ENCODE results near the gene RNF31.

RNF31 gene

DNA sequence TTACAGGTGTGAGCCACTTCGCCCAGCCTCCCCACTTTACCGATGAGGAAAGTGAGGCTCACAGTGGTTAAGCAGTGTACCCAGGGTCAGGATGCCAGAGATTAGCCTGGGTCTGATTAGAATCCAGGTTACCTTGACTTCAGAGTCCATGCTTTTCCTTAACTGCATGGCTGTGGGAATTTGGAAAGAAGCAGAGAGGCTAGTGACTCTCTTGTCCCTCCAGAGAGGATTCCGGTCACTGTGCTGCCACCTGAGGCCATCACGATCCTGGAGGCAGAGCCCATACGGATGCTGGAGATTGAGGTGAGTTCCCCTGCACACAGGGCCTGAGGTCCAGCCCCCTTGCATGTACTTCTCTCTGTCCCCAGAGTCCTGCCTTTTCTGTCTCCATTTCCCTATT, 29.3 kb downstream of the RNF31 start:
- Histone ChIP-seq H3K4me3 (ENCODE audit: low read depth, low read length) (no peak overlapping the region), H3K9me3 (ENCODE audit: control insufficient read depth, insufficient read depth, low read length) (no peaks in the 10 kb centered on the region), H3K27me3 (ENCODE audit: control insufficient read depth, insufficient read depth, low read length) (no peaks in the 10 kb centered on the region), H3K36me3 (ENCODE audit: control insufficient read depth, insufficient read depth, low read length) (peaks cover 49% of the 10 kb centered on the region), H3K4me1 (ENCODE audit: control insufficient read depth, insufficient read depth, low read length) (peaks cover 3% of the 10 kb centered on the region), H3K9ac (ENCODE audit: low read depth, low read length) (no peak overlapping the region)

DNA sequence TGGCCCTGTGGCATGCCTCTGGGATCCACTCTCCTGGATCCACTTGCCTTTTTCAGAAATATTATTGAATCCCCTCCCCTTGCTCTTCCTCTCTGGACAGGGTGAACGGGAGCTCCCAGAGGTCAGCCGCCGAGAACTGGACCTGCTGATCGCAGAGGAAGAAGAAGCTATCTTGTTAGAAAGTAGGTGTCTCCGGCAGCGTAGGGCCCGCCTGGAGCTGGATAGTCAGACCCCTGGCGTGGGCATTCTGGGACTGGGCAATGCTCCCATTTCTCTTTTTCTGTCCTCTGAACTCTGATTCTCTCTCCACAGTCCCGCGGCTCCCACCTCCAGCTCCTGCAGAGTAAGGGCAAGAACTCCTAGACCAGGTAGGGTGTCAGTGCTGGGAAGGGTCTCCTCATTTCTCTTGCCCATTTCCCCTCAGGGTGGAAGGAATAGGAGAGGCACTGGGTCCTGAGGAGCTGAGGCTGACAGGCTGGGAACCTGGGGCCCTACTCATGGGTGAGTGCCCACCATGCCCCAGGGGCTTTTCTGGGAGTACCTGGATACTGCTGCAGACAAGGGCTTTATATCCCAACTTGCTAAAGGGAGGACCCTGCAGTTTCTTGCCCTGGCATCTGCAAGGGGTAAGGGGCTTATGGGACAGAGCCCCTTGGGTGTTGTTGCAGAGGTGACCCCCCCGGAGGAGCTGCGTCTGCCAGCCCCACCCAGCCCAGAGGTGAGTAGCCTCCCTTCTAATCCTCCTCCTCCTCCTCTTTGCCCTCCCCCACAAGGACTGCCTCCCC, 29.9 kb downstream of the RNF31 start:
- Histone ChIP-seq H3K9me3 (ENCODE audit: control insufficient read depth, insufficient read depth, low read length) (no peaks in the 10 kb centered on the region), H3K4me3 (ENCODE audit: low read depth, low read length) (no peak overlapping the region), H3K27me3 (ENCODE audit: control insufficient read depth, insufficient read depth, low read length) (no peaks in the 10 kb centered on the region), H3K9ac (ENCODE audit: low read depth, low read length) (no peak overlapping the region), H3K36me3 (ENCODE audit: control insufficient read depth, insufficient read depth, low read length) (peaks cover 56% of the 10 kb centered on the region), H3K4me1 (ENCODE audit: control insufficient read depth, insufficient read depth, low read length) (peaks cover 2% of the 10 kb centered on the region)

DNA sequence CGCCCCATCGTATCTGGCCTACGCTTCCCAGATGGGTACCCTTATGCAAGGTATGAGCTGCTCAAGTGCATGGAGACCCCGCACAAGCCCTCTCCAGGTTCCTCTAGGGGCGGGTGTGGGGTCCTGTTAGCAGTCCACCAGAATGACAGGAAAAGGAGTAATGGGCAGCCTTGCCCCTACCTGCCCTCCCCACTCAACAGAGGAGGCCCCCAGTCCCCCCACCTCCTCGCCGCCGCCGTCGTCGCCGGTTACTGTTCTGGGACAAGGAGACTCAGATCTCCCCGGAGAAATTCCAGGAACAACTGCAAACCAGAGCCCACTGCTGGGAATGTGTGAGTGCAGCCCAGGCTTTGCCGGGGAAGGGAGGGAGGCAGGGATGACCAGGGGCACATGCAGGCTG, 30.6 kb downstream of the RNF31 start:
- peaks cover 62% of the 10 kb centered on the region for H3K36me3 ChIP-seq (ENCODE audit: control insufficient read depth, insufficient read depth, low read length)
- no peak overlapping the region for H3K9ac ChIP-seq (ENCODE audit: low read depth, low read length)
- no peaks in the 10 kb centered on the region for H3K9me3 ChIP-seq (ENCODE audit: control insufficient read depth, insufficient read depth, low read length)
- no peak overlapping the region for H3K4me3 ChIP-seq (ENCODE audit: low read depth, low read length)
- no peaks in the 10 kb centered on the region for H3K4me1 ChIP-seq (ENCODE audit: control insufficient read depth, insufficient read depth, low read length)
- H3K27me3 ChIP-seq (ENCODE audit: control insufficient read depth, insufficient read depth, low read length), result no peaks in the 10 kb centered on the region

DNA sequence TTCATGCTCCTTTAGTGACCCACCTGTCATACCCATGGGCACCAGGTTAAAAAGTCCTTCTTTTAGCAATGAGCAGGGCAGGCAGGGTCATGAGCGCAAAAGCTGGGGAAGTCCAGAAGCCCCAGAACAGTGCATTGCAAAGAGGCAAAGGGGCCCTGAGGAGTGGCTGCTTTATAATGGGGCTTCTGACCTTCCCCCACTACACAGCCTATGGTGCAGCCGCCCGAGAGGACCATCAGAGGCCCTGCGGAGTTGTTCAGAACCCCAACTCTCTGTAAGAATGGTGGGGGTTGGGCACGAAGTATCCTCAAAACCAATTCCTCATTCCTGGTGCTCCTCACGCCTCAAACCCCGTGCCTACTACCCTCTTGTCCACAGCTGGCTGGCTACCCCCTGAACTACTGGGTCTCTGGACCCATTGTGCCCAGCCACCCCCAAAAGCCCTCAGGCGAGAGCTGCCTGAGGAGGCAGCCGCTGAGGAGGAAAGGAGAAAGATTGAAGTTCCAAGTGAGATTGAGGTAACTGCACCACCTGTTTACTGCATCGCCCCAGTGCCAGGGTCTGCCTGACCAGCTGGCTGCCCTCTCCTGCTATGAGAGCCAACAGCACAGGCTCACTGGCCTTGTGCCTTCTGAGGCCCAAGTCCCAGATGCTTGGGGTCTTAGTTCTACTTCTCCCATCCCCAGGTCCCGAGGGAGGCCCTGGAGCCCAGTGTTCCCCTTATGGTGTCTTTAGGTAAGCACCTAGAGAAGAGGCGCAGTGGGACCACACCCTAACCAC, 31.3 kb downstream of the RNF31 start:
- Histone ChIP-seq H3K4me1 (ENCODE audit: control insufficient read depth, insufficient read depth, low read length) (no peaks in the 10 kb centered on the region), H3K9me3 (ENCODE audit: control insufficient read depth, insufficient read depth, low read length) (no peaks in the 10 kb centered on the region), H3K36me3 (ENCODE audit: control insufficient read depth, insufficient read depth, low read length) (peaks cover 64% of the 10 kb centered on the region), H3K9ac (ENCODE audit: low read depth, low read length) (no peak overlapping the region), H3K4me3 (ENCODE audit: low read depth, low read length) (no peak overlapping the region), H3K27me3 (ENCODE audit: control insufficient read depth, insufficient read depth, low read length) (no peaks in the 10 kb centered on the region)

DNA sequence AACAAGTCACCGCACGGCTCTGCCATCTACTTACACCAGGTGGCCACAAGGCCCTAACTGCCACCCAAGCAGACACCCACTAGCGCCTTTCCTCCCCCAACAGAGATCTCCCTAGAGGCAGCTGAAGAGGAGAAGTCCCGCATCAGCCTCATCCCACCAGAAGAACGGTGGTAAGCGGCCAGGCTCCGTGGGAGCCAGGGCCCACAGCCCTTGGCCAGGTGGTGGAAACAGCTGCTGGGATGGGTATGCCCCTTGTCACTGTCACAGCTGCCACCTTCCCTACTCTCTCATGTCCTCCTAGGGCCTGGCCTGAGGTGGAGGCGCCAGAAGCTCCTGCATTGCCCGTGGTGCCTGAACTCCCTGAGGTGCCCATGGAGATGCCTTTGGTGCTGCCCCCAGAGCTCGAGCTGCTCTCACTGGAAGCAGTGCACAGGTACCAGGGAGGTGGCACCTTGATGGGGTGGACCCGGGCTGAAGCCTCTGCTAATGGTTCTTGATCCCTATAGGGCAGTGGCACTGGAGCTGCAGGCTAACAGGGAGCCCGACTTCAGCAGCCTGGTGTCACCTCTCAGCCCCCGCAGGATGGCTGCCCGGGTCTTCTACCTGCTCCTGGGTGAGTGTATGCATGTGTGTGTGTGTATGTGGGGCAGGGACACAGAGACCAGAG, 32.1 kb downstream of the RNF31 start:
- H3K4me3 ChIP-seq (ENCODE audit: low read depth, low read length), result no peak overlapping the region
- H3K36me3 ChIP-seq (ENCODE audit: control insufficient read depth, insufficient read depth, low read length), result peaks cover 71% of the 10 kb centered on the region
- H3K4me1 ChIP-seq (ENCODE audit: control insufficient read depth, insufficient read depth, low read length), result no peaks in the 10 kb centered on the region
- no peak overlapping the region for H3K9ac ChIP-seq (ENCODE audit: low read depth, low read length)
- no peaks in the 10 kb centered on the region for H3K9me3 ChIP-seq (ENCODE audit: control insufficient read depth, insufficient read depth, low read length)
- no peaks in the 10 kb centered on the region for H3K27me3 ChIP-seq (ENCODE audit: control insufficient read depth, insufficient read depth, low read length)

DNA sequence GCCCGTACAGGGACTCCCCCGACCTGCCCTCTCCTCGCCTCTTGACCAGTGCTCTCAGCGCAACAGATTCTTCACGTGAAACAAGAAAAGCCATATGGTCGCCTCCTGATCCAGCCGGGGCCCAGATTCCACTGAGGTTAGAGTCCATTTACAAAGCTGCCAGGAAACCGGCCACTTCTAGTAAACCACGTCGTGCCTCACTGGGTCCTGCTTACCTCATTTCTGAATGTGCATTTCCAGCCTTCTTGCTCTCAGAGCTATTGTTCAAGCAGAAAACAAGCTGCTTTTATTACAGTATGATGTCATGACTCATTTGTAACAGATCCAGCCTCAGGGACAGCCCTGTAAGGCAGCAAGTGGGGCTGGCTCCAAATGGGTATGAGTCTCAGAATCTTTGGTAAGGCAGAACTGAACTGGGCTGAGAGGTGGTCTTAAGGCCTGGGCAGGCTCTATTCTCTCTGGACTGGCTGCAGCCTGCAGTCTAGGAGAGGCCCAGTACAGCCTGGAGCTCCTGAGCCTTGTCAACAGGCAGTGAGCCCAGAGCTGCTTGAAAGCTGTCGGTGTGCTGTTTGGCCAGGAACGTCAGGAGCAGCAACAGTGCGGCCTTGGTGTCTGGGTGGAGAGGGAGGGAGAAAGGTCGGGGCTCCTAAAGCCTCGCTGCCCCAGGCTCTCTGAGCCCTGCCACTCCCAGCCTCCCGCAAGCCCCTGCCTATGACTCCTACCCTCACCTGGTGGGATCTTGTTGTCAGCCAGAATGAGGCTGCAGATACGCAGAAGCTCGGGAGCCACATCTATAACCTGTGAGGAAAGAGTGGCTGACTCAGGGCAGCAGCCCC, 32.9 kb downstream of the RNF31 start:
- no peaks in the 10 kb centered on the region for H3K27me3 ChIP-seq (ENCODE audit: control insufficient read depth, insufficient read depth, low read length)
- H3K4me1 ChIP-seq (ENCODE audit: control insufficient read depth, insufficient read depth, low read length), result no peaks in the 10 kb centered on the region
- no peaks in the 10 kb centered on the region for H3K9me3 ChIP-seq (ENCODE audit: control insufficient read depth, insufficient read depth, low read length)
- no peak overlapping the region for H3K4me3 ChIP-seq (ENCODE audit: low read depth, low read length)
- H3K9ac ChIP-seq (ENCODE audit: low read depth, low read length), result no peak overlapping the region
- H3K36me3 ChIP-seq (ENCODE audit: control insufficient read depth, insufficient read depth, low read length), result peaks cover 76% of the 10 kb centered on the region

DNA sequence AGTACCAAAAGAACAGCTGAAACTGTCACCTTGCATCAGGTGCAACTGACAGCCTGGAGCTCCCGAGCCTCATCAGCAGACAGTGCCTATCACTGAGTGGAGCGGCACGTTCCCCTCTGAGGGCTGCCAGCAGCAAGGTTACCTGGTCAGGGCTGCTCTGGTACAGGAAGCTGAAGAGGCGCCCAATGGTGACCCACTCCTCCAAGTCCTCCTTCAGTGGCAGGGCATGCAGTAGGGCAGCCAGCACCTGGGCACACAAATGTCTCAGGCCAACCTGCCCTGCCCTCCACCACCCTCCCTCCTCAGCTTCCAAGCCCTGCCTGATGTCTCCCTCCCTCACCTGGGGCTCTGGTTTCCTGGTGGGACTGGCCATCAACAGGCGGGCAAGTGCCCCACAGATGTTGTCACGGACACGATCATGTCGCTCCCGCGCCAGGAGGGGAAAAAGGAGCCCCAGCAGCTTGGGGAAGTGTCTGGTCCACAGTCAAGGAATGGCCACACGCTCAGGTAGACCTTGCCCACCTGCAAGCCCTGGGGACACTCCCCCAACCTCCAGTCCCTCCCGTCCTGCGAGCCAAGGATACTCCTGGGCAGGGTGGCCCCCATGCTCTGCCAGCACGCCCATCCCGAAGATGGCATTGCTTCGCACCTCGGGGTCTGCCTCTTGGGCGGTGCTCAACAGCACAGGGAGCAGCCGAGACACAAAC, 34.2 kb downstream of the RNF31 start:
- no peaks in the 10 kb centered on the region for H3K4me1 ChIP-seq (ENCODE audit: control insufficient read depth, insufficient read depth, low read length)
- H3K9me3 ChIP-seq (ENCODE audit: control insufficient read depth, insufficient read depth, low read length), result no peaks in the 10 kb centered on the region
- H3K36me3 ChIP-seq (ENCODE audit: control insufficient read depth, insufficient read depth, low read length), result peaks cover 89% of the 10 kb centered on the region
- H3K27me3 ChIP-seq (ENCODE audit: control insufficient read depth, insufficient read depth, low read length), result no peaks in the 10 kb centered on the region
- H3K4me3 ChIP-seq (ENCODE audit: low read depth, low read length), result no peak overlapping the region
- H3K9ac ChIP-seq (ENCODE audit: low read depth, low read length), result no peak overlapping the region

DNA sequence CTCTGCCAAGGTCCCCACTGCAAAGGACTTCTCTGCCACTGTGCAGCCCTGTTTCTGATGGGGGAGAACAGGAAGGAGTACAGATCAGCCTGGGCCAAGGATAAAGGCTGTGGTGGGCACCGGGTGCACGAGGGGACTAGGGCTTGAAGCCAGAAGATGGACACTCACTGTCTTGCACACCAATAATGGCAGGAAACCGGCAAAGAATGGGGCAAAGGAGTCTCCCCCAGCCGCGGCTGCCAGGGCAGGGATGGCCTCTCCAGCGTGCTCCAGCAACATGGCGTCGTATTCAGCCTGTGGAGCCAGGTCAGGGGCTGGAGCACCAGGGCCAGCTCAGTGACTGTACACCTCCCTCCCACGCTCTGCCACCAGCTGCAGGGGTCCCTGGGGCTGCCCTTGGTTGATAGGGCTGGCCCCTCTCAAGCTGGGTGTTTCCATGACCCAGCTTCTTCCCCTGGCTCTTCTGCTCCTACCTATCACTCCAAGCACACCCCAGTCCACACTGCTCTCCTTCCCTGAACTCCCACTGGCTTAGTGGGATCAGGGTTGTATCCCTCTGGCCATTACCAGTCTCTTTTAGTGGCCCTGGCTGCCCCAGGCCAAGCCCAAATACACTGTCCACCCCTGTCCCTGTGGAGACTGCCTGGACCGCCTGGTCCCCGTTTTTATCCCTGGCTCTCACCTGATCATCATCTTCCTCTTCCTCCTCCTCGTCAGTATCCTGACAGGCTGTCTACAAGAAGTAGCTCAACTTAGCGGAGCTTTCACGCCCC, 35.0 kb downstream of the RNF31 start:
- Histone ChIP-seq H3K9me3 (ENCODE audit: control insufficient read depth, insufficient read depth, low read length) (no peaks in the 10 kb centered on the region), H3K9ac (ENCODE audit: low read depth, low read length) (no peak overlapping the region), H3K4me1 (ENCODE audit: control insufficient read depth, insufficient read depth, low read length) (no peaks in the 10 kb centered on the region), H3K36me3 (ENCODE audit: control insufficient read depth, insufficient read depth, low read length) (peaks cover 94% of the 10 kb centered on the region), H3K4me3 (ENCODE audit: low read depth, low read length) (no peak overlapping the region), H3K27me3 (ENCODE audit: control insufficient read depth, insufficient read depth, low read length) (no peaks in the 10 kb centered on the region)

DNA sequence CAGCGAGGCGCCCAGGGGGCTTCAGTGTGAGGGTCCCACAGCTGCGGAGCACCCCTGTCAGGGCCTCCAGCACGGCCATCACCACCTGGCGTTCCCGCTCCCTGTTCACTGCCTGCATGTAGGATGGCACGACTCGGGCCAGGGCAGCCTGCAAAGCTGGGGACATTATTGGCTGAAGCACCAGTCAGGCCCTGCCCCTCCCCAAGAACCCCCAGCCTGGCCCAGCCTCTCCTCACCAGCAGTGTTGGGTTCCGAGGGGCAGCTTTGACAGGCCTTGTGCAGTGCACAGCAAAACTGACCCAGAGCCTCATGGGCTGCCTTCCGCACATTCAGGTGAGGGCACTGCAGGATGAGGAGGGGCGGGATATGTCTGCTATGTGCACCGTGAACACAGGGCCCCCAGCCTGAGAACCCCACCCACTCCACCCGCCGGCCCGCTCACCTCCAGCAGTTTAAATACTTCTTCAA, 35.8 kb downstream of the RNF31 start:
- no peaks in the 10 kb centered on the region for H3K27me3 ChIP-seq (ENCODE audit: control insufficient read depth, insufficient read depth, low read length)
- H3K4me1 ChIP-seq (ENCODE audit: control insufficient read depth, insufficient read depth, low read length), result peaks cover 6% of the 10 kb centered on the region
- no peaks in the 10 kb centered on the region for H3K9me3 ChIP-seq (ENCODE audit: control insufficient read depth, insufficient read depth, low read length)
- no peak overlapping the region for H3K9ac ChIP-seq (ENCODE audit: low read depth, low read length)
- H3K4me3 ChIP-seq (ENCODE audit: low read depth, low read length), result no peak overlapping the region
- peaks cover 89% of the 10 kb centered on the region for H3K36me3 ChIP-seq (ENCODE audit: control insufficient read depth, insufficient read depth, low read length)

DNA sequence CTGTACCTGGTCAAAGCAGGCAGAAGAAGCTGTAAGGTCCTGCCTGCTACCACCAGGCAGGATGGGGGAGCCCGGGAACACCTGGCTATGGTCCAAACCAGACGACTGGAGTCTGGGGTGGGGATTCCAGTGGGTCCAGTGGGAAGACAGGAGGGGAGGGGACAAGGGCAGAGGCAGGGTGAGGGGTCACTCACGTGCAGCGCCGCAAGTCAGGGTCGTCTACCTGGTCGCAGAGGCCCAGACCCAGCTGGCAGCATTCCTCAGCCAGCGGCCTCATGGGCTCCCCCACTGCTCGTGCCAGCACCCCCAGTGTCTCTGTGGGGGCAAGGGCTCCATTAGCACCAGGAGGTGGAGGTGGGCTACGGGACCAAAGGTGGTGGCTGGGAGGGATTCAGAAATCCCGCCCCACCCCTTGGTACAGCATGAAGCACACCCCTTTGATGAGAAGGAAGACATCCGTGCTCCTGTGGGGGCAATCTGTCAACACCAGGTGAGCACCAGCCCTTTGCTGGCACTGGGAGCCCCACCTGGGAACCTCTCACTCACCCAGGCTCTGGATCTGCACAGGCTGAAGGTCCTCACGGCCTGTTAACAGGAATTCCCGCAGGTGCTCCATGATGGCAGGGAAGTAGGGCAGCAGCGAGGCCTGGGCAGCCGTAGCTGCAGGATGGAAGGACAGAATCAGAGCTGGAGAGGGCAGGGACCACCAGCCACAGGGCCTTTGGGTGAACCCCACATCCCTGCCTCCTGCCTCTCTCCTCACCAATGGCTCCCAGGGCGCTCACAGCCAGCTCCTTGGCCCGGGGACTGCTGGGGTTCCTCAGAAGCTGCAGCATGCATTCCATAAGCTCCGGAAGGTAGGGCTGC, 37.0 kb downstream of the RNF31 start:
- Histone ChIP-seq H3K9ac (ENCODE audit: low read depth, low read length) (no peak overlapping the region), H3K27me3 (ENCODE audit: control insufficient read depth, insufficient read depth, low read length) (no peaks in the 10 kb centered on the region), H3K4me1 (ENCODE audit: control insufficient read depth, insufficient read depth, low read length) (peaks cover 6% of the 10 kb centered on the region), H3K4me3 (ENCODE audit: low read depth, low read length) (no peak overlapping the region), H3K9me3 (ENCODE audit: control insufficient read depth, insufficient read depth, low read length) (no peaks in the 10 kb centered on the region), H3K36me3 (ENCODE audit: control insufficient read depth, insufficient read depth, low read length) (peaks cover 77% of the 10 kb centered on the region)
